ENCODE results near the gene RFXANK.

DNA sequence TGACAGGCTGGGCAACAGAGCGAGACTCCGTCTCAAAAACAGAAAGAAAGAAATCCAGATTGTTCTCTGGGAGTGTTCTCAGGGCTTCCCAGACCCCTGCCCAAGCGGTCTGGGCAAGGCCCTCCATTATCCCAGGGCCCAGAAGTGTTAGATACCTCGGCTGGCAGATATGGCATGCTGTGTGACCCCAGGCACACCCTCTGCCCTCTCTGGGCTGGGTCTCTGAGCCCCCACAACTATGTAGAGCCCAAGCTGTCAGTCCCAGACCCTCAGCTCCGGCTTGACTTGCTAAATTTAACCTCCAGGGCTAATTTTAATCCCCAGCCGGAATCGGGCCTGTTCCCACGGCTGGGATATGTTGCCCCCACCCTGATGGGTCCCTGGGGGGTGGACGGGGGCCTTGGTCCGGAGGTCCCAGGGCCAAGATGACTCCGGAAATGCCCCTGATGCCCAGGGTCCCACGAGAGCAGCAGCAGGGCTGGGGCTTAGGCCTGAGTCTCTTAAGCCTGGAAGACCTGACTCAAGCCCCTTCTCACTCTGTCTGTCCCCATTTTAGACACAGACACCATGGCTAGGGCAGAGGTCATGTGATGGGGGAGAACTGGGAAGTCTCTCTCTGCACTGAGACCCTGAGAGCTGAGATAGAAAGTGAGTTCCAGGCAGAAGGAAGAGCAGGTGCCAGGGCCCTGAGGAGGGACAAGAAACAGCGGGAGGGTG, 39.2 kb upstream of the RFXANK start:
- TF ChIP-seq CTCF (IDR thresholded peaks at IDR 0.05), result no peak
- no peak for TF ChIP-seq EZH2 (IDR thresholded peaks at IDR 0.05; ENCODE audit: borderline replicate concordance, insufficient read depth, low read depth, low read length, poor library complexity, severe bottlenecking)

Data from B cell (primary cell).